Fibroblast of lung (primary cell): Measurements from ENCODE around the gene PLA2G6. TPM values are rescaled to one million over a fixed set of nuclear protein-coding genes. Genes with fewer than 3 reads are reported as not detected.
A peak's percentile ranks its signal among the peaks of the same experiment; 100 is the strongest.

Experiments used
- DNase-seq, 2 donors: peaks; one replicate each; pipeline versions ENCODE4 v3.0.0 to v3.0.0-alpha.2; 2010; ENCODE audit warnings: low read depth in 2 of 2
- H2AFZ ChIP-seq: 2 replicates; pipeline ENCODE4 v1.5.1; 2012; ENCODE audit warnings: low read length, control low read depth, inconsistent platforms
- H3K27ac ChIP-seq: 2 replicates; pipeline ENCODE4 v1.5.1; 2011; ENCODE audit warnings: low read length, control low read depth; ENCODE audit not compliant: insufficient read depth
- H3K27me3 ChIP-seq: 2 replicates; pipeline ENCODE4 v1.5.1; 2011; ENCODE audit warnings: mild to moderate bottlenecking, low read length; ENCODE audit not compliant: control insufficient read depth, insufficient read depth
- H3K36me3 ChIP-seq: 2 replicates; pipeline ENCODE4 v1.5.1; 2011; ENCODE audit warnings: low read length; ENCODE audit not compliant: control insufficient read depth, insufficient read depth
- H3K4me1 ChIP-seq: 2 replicates; pipeline ENCODE4 v1.5.1; 2011; ENCODE audit warnings: low read length; ENCODE audit not compliant: control insufficient read depth, insufficient read depth; ENCODE audit errors: extremely low read depth
- H3K4me2 ChIP-seq: 2 replicates; pipeline ENCODE4 v1.5.1; 2011; ENCODE audit warnings: low read length, control low read depth; ENCODE audit not compliant: insufficient read depth; ENCODE audit errors: extremely low read depth
- H3K4me3 ChIP-seq, 4 experiments: fragments of 200-600 bp in 1 of 4; sonication (generic) in 1 of 4; replicated peaks in 1 of 4; 2 replicates each; pipeline ENCODE4 v1.5.1; 2011 to 2016; ENCODE audit warnings: low read length in 4 of 4, low read depth in 3 of 4, mild to moderate bottlenecking in 3 of 4, control low read depth in 2 of 4, inconsistent platforms in 1 of 4, mixed read lengths in 1 of 4; ENCODE audit not compliant: insufficient read depth in 1 of 4; ENCODE audit errors: control extremely low read depth in 1 of 4
- H3K79me2 ChIP-seq: 2 replicates; pipeline ENCODE4 v1.5.1; 2012; ENCODE audit warnings: mild to moderate bottlenecking, low read length, inconsistent platforms; ENCODE audit not compliant: control insufficient read depth, insufficient read depth
- H3K9ac ChIP-seq: 2 replicates; pipeline ENCODE4 v1.5.1; 2011; ENCODE audit warnings: mild to moderate bottlenecking, low read length, control low read depth; ENCODE audit not compliant: insufficient read depth
- H3K9me3 ChIP-seq: 2 replicates; pipeline ENCODE4 v1.5.1; 2012; ENCODE audit warnings: low read depth, low read length; ENCODE audit not compliant: control insufficient read depth, insufficient read depth
- H4K20me1 ChIP-seq: 2 replicates; pipeline ENCODE4 v1.5.1; 2011; ENCODE audit warnings: low read length; ENCODE audit not compliant: control insufficient read depth, insufficient read depth; ENCODE audit errors: extremely low read depth
- EZH2 ChIP-seq: IDR thresholded peaks from 2 replicates; pipeline ENCODE4 v1.5.1; 2012; ENCODE audit warnings: low read length, control low read depth, mild to moderate bottlenecking; ENCODE audit errors: missing control alignments
- polyA plus RNA-seq, 2 donors: library from polyadenylated mRNA; depleted of rRNA in 1 of 2; stranded (reverse) in 1 of 2; unstranded in 1 of 2; fragments of >200 nt; gene quantifications; 2 replicates each; pipeline ENCODE4 v1.2.1, GENCODE V29; 2011 to 2012; ENCODE audit warnings: missing spikeins in 1 of 2
- total RNA-seq: library from RNA; depleted of rRNA; stranded (reverse); fragments of >200 nt; gene quantifications from 2 replicates; pipeline ENCODE4 v1.2.1, GENCODE V29; 2014
- TF ChIP-seq, protein P1 (sequence below), 2 donors: IDR thresholded peaks in 1 of 2; conservative IDR thresholded peaks in 1 of 2; 1 replicate in 1 of 2; 2 replicates in 1 of 2; pipeline ENCODE4 v1.5.1; 2011 to 2012; ENCODE audit warnings: low read length in 2 of 2, control low read depth in 1 of 2, inconsistent platforms in 1 of 2, low read depth in 1 of 2, mild to moderate bottlenecking in 1 of 2

PLA2G6 gene
- total and polyA plus RNA-seq, 2 donors (not counting 1 experiment from before 2014, with no cell fraction given) = 4.8 to 29.9 TPM

- no peaks in the 10 kb centered on the region for H3K27me3 ChIP-seq
- peak overlapping the region; percentile 66 for H3K27ac ChIP-seq
- H2AFZ ChIP-seq = no peak overlapping the region
- H3K79me2 ChIP-seq = no peaks in the 10 kb centered on the region
- H3K4me2 ChIP-seq = peak overlapping the region; percentile 48
- H3K4me1 ChIP-seq = peaks cover 7% of the 10 kb centered on the region
- H3K9me3 ChIP-seq = no peaks in the 10 kb centered on the region
- DNase-seq = peak; percentile 54 to 73
- H4K20me1 ChIP-seq = no peaks in the 10 kb centered on the region
- no peak for TF ChIP-seq EZH2
- TF ChIP-seq, protein P1, sequence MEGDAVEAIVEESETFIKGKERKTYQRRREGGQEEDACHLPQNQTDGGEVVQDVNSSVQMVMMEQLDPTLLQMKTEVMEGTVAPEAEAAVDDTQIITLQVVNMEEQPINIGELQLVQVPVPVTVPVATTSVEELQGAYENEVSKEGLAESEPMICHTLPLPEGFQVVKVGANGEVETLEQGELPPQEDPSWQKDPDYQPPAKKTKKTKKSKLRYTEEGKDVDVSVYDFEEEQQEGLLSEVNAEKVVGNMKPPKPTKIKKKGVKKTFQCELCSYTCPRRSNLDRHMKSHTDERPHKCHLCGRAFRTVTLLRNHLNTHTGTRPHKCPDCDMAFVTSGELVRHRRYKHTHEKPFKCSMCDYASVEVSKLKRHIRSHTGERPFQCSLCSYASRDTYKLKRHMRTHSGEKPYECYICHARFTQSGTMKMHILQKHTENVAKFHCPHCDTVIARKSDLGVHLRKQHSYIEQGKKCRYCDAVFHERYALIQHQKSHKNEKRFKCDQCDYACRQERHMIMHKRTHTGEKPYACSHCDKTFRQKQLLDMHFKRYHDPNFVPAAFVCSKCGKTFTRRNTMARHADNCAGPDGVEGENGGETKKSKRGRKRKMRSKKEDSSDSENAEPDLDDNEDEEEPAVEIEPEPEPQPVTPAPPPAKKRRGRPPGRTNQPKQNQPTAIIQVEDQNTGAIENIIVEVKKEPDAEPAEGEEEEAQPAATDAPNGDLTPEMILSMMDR (conservative IDR thresholded peaks at IDR 0.05 in 1 of 2, IDR thresholded peaks at IDR 0.05 in 1 of 2; ENCODE audit: low read depth in 1 of 2, low read length in 2 of 2) = no peak
- no peak overlapping the region for H3K4me3 ChIP-seq
- peaks cover 35% of the 10 kb centered on the region for H3K36me3 ChIP-seq
- H3K9ac ChIP-seq = no peak overlapping the region
These were observed 47.5 kb upstream of the PLA2G6 start for GRCh38 chr22:38228873-38229740.

- peaks cover 35% of the 10 kb centered on the region for H3K36me3 ChIP-seq
- H3K4me3 ChIP-seq = no peak overlapping the region
- peak overlapping the region; percentile 66 for H3K27ac ChIP-seq
- H4K20me1 ChIP-seq = no peaks in the 10 kb centered on the region
- no peaks in the 10 kb centered on the region for H3K9me3 ChIP-seq
- no peaks in the 10 kb centered on the region for H3K27me3 ChIP-seq
- H3K4me2 ChIP-seq = peak overlapping the region; percentile 48
- peaks cover 7% of the 10 kb centered on the region for H3K4me1 ChIP-seq
- no peak overlapping the region for H3K9ac ChIP-seq
- no peak overlapping the region for H2AFZ ChIP-seq
- no peak for DNase-seq
- no peaks in the 10 kb centered on the region for H3K79me2 ChIP-seq
- TF ChIP-seq, protein P1 (conservative IDR thresholded peaks at IDR 0.05 in 1 of 2, IDR thresholded peaks at IDR 0.05 in 1 of 2; ENCODE audit: low read depth in 1 of 2, low read length in 2 of 2) = no peak
- no peak for TF ChIP-seq EZH2
These were observed 46.8 kb upstream of the PLA2G6 start for GRCh38 chr22:38228326-38228872.

GRCh38 chr22:38226853-38227649 is 45.4 kb upstream of the PLA2G6 start:
- no peaks in the 10 kb centered on the region for H3K27me3 ChIP-seq
- H3K79me2 ChIP-seq = no peaks in the 10 kb centered on the region
- H3K4me1 ChIP-seq = peaks cover 7% of the 10 kb centered on the region
- H3K4me2 ChIP-seq = no peak overlapping the region
- TF ChIP-seq, protein P1 (conservative IDR thresholded peaks at IDR 0.05 in 1 of 2, IDR thresholded peaks at IDR 0.05 in 1 of 2; ENCODE audit: low read depth in 1 of 2, low read length in 2 of 2) = no peak
- TF ChIP-seq EZH2 = no peak
- H3K4me3 ChIP-seq = no peak overlapping the region
- H3K9me3 ChIP-seq = no peaks in the 10 kb centered on the region
- H3K27ac ChIP-seq = no peak overlapping the region
- H4K20me1 ChIP-seq = no peaks in the 10 kb centered on the region
- peaks cover 36% of the 10 kb centered on the region for H3K36me3 ChIP-seq
- no peak for DNase-seq
- no peak overlapping the region for H2AFZ ChIP-seq
- no peak overlapping the region for H3K9ac ChIP-seq
